NAMALWA (cell line): Measurements from ENCODE around the gene KAT6B.
"Not testable (repeated sequence)": the region's sequence is repeated elsewhere in the genome, so short reads cannot be mapped to it uniquely, and the experiment has no call there.

Source experiments
- DNase-seq: peaks from one replicate; pipeline ENCODE4 v3.0.0-alpha.2; 2015; ENCODE audit warnings: low spot score

Gene KAT6B

GRCh38 chr10:74890460-74890859 lies 64.1 kb downstream of the KAT6B start:
- no peak for DNase-seq

GRCh38 chr10:74891053-74891452 lies 64.7 kb downstream of the KAT6B start:
- no peak for DNase-seq

GRCh38 chr10:74892839-74893238 lies 66.4 kb downstream of the KAT6B start:
- DNase-seq = no peak

GRCh38 chr10:74893329-74893728 lies 66.9 kb downstream of the KAT6B start:
- not testable (repeated sequence) for DNase-seq

- no peak for DNase-seq
Measured at GRCh38 chr10:74896788-74897527, 70.6 kb downstream of the KAT6B start.

- DNase-seq = no peak
Measured at GRCh38 chr10:74898201-74898976, 72.0 kb downstream of the KAT6B start.

GRCh38 chr10:74900297-74900696 lies 73.9 kb downstream of the KAT6B start:
- DNase-seq = no peak

- DNase-seq = no peak
Measured at GRCh38 chr10:74901301-74901700, 74.9 kb downstream of the KAT6B start.

GRCh38 chr10:74901867-74902450 lies 75.6 kb downstream of the KAT6B start:
- DNase-seq = no peak

GRCh38 chr10:74903491-74903890 lies 77.1 kb downstream of the KAT6B start:
- no peak for DNase-seq

- DNase-seq = no peak
Measured at GRCh38 chr10:74906611-74907198, 80.3 kb downstream of the KAT6B start.

- no peak for DNase-seq
Measured at GRCh38 chr10:74909670-74910069, 83.3 kb downstream of the KAT6B start.

GRCh38 chr10:74910241-74910975 lies 84.0 kb downstream of the KAT6B start:
- DNase-seq = no peak

- no peak for DNase-seq
Measured at GRCh38 chr10:74910976-74911350, 84.6 kb downstream of the KAT6B start.

GRCh38 chr10:74912182-74912581 lies 85.8 kb downstream of the KAT6B start:
- no peak for DNase-seq

- DNase-seq = no peak
Measured at GRCh38 chr10:74912682-74913081, 86.3 kb downstream of the KAT6B start.

- DNase-seq = no peak
Measured at GRCh38 chr10:74913377-74913979, 87.1 kb downstream of the KAT6B start.

- no peak for DNase-seq
Measured at GRCh38 chr10:74916283-74916682, 89.9 kb downstream of the KAT6B start.

- no peak for DNase-seq
Measured at GRCh38 chr10:74917481-74918077, 91.2 kb downstream of the KAT6B start.

- no peak for DNase-seq
Measured at GRCh38 chr10:74919671-74920070, 93.3 kb downstream of the KAT6B start.

GRCh38 chr10:74921070-74921469 lies 94.7 kb downstream of the KAT6B start:
- not testable (repeated sequence) for DNase-seq
